GM19025 (cell line): ENCODE measurements around the gene DAAM2.

Source experiments
- ATAC-seq: cut with Tn5 transposase; IDR thresholded peaks from one replicate; pipeline ENCODE4 v1.9.1; 2021; ENCODE audit warnings: mild to moderate bottlenecking, low read depth, moderate library complexity; ENCODE audit not compliant: unreplicated experiment

The DAAM2 gene

DNA sequence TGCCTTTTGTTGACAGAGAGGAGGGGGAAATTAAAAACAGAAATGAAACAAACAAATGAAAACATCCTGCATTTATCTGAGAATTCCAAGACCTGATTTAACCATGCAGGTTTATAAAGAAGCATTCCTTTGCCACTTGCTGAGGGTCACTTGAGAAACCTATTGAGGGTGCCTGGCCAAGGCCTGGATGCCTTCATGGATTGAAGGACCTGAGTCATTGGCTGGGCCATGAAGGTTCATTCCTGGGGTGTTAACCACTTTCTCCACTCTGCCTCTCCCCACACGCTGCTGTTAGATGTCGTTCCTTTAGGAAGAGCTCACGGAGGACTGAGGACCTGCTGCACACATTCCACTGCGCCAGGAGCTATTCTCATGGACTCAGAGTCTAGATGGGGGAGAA lies 49.7 kb downstream of the DAAM2 start:
- ATAC-seq: no peak

- ATAC-seq: no peak
These were observed 51.3 kb downstream of the DAAM2 start for GRCh38 chr6:39843305-39844020.

GRCh38 chr6:39844866-39845265 lies 52.7 kb downstream of the DAAM2 start:
- no peak for ATAC-seq

DNA sequence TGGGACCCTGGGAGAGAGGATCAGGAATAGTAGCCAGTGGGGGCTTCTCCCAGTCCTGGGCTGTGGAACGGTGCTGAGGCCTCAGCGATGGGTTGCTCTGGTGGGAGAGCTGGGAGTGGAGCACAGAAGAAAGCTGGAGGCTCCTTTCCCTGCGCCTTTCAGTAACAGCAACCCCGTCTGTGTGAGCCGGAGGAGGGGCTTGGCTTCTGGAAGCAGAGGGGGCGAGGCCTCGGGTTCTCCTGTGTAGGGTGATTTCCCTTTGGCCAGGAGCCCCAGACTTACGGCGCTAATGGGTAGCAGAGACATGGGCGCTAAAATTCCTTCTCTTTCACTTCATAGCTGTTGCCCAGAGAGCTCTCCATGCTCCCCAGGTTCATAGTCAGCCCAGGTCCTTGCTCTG lies 55.0 kb downstream of the DAAM2 start:
- no peak for ATAC-seq

DNA sequence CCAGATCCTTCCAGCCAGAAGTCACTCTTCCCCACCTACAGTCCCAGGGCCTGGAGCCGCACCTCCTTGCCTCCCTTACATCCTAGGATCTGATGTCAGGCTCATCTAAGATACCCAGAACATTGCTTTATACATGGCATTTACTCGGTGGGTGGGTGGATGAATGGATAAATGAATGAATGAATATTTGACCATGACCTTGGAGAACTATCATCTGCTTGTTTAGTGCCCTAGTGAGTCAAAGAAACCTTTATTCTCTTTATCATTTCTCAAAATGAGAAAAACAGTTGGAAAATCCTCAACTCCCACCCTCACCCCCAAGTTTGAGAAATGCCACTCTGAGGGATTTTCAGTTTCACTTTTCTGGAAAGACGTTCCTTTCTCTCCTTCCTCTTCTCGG lies 56.0 kb downstream of the DAAM2 start:
- no peak for ATAC-seq

DNA sequence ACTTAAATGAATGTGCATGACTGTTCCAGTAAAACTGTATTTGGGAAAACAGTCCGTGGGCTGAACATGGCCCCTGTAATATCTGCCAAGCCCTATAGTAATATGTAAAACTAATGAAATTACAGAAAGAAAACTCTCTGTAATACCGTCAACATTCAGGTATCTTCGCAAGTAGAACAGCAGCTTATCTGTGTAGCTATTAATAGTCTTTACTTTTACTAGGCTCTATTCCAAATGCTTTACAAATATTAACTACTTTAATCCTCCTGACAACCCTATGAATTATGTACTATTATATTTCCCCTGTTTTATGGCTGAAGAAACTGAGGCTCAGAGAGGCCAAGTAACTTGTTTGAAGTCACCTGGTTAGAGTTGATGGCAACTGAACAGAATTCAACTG lies 57.1 kb downstream of the DAAM2 start:
- no peak for ATAC-seq

DNA sequence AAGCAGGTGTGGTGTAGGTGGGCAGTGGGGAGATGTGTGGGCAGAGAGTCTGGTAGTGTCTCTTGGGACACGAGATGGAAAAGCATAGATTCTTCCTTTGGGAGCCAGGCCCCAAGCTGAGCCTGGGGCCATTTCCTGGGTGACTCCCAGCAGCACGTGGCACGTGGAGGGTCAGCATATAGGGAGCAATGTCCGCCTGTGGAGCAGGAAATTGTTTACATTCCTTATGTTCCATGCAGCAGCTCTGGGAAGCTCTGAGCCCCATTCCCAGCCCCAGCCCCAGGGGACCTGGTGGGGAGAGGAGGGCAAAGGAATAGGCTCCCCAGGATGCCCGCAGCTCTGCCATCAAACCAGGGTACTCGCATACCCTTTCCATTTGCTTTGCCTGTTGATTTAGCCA lies 57.6 kb downstream of the DAAM2 start:
- ATAC-seq: no peak

DNA sequence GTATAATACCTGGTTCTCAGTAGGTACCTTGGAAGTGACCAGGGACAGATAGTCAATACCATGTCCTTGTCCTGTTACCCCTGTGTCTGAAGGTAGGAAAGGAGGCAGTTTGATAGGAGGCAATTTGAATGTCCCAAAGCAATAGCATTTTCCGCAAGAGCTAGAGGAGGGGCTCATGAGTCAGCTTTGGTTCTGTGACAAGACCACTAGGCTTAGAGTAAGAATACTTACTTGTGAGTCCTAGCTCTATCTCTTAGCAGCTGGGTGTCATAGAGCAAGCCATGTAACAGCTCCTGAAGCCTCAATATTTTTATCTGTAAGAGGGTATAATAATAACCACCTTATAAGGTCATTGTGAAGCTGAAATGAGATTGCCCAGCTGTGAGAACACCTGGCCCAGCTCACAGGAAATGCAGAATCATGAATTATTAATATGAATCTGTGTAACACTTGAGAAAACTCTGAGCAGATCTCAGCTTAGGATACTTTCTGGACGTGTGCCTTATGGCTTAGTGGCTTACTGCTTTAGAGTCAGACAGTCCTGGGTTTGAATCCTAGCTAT lies 58.6 kb downstream of the DAAM2 start:
- ATAC-seq: no peak

DNA sequence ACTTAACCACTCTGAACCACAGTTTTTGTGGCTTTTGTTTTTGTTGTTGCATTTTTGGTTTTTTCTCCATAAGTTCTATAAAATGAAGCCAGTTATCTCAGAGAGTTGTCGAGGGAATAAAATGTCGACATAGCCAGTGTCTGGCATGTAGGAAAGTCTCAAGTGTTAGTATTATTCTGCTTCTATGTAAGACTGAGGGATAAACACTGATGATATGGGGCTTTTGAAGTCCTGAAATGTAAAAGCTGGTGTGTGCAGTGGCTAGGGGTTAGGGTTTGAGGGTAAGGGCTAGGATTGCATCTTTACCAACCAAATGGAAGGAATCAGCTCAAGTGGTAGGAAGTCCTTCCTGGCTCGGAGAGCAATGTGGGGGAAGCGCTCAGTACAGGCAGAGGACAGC lies 59.2 kb downstream of the DAAM2 start:
- ATAC-seq: no peak

DNA sequence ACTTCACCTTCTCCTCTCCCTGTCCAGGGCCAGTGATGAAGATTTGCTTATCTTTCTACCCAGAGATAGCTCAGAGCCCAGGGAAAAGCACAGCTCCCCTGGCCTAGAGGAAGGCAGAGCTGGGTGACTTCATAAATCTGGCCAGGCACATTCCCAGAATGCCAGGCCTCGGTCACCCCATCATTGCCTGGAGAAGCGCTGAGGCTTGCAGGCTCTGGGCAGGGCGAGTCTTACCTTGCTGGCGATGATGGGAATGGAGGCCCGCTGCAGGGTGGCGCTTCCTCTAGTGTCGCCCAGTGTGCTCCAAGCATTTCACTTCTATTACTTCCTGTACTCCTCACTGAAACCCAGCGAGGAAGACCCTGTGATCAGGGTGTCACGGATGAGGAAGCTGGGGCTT lies 60.1 kb downstream of the DAAM2 start:
- no peak for ATAC-seq

DNA sequence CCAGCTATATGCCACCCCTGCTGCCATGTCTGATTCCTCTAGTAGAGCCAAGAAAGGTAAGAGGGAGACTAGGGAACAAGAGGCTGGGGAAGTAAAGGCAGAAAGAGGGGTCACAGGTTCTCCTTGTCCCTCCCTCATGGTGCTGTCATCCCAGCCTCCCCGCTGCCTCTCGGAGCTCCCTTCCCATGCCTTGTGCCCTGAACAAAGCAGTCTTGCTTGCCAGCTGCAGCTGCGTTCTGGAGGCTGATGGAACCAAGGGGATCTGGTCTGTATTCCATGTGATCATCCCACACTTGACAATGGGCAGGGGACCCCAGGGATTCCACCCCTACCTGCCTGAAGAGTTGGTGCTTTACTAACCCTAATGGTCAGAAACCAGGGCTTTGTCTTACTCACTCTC lies 61.4 kb downstream of the DAAM2 start:
- ATAC-seq: no peak

GRCh38 chr6:39855356-39855995 lies 63.3 kb downstream of the DAAM2 start:
- no peak for ATAC-seq

- ATAC-seq: no peak
These were observed 66.8 kb downstream of the DAAM2 start for GRCh38 chr6:39859025-39859424.

DNA sequence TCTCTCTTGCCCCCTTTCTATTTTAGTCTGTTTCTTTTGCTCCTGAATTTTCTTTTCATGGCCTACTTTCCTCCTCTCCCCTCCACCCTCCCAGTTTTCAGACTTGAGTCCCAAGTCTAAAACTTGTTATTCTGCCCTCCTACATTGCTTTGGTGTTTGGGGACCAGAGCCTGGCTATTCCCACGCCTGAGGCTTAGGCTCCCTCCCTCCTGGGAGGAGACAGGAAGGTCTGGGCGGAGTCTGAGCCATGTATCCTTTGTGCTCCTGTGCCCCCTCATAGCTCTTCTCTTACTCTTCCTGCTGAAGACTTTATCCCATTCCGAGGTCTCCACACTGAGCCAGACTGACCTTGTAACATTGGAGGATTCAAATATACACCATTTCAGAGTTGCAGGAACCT lies 69.5 kb downstream of the DAAM2 start:
- ATAC-seq: no peak

DNA sequence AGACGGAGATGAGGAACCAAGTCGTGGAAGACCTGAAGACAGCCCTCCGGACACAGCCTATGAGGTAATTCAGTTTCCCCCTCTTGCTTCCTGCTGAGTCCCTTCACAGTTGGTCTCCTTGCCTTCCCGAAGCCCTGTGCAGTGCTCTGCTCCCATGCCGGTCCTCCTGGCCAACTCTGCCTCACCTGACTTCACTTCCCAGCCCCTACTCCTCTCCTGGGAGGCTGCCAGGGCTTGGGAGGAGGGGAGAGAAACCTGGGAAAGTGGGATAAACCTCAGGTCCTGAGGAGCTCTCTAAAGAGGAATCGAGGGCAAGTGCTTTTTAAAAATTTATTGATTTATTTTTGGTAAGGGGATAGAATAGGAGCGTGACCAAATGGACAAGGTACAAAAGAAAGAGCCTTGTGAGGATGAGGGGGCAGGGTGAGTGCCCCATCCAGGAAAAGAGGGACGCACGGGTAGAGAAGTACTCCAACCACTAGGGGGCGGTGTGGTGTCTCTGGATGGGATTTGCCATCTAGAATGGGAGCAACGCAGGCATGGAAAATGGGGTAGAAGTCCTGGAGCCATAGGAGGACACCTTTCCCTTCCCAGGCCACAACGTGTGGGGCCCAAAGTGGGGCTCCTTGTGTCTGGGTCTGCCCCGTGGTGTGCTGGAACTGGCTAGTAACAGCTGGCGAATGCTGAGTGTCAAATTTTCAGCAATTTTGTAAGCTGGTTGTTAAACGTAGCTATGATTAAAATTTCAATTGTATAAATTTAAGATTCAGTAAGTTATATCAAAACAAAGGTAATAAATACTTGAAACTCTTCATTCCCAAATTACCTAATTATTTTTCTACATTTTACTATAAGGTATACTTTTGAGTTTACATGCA lies 73.1 kb downstream of the DAAM2 start:
- ATAC-seq: no peak

DNA sequence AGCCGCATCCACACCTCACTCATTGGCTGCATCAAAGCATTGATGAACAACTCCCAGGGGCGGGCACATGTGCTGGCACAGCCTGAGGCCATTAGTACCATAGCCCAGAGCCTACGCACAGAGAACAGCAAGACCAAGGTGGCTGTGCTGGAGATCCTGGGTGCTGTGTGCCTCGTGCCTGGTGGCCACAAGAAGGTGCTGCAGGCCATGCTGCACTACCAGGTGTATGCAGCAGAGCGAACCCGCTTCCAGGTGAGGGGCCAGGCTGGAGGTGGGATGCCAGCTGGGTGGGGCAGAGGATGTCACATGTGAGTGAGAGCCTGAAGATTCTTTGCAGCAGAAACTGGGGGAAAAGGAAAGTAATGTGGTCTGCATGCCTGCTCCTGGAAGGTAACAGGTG lies 75.4 kb downstream of the DAAM2 start:
- ATAC-seq: no peak

DNA sequence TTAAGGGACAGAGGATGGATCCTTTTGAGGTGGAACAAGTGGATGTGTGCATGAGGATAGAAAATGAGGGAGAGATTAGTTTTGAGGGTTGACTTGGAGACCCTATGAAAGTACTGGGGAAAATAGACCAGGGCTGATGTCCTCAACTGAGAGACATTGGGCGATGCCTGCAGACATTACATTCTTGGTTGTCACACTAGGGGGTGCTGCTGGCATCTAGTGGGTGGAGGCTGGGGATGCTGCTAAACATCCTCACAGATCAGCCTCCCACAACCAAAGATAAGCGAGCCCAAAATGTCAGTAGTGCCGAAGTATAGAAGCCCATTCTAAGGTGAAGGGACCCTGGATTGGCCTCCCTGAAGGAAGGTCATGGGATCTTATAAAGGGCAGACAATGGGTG lies 78.8 kb downstream of the DAAM2 start:
- no peak for ATAC-seq

DNA sequence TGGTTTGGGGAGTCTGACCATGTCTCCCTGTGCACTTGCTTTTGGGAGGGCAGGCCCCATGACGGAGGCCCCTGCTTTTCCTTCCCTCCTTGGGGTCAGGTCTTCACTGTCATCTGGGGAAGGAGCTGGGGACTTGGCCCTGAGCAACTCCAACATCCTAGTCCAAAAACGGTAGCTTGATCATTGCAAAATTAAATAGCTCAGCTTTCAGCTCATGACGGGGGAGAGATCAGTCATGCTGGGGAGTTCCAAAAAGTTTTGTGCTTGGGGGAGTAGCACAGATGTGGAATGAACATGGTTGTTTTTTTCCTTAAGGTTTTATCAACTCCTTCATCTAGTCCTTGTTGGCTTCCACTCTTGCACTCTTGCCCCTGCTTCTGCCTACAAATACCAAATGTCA lies 81.3 kb downstream of the DAAM2 start:
- ATAC-seq: no peak

- ATAC-seq: no peak
These were observed 83.9 kb downstream of the DAAM2 start for GRCh38 chr6:39876111-39876510.

DNA sequence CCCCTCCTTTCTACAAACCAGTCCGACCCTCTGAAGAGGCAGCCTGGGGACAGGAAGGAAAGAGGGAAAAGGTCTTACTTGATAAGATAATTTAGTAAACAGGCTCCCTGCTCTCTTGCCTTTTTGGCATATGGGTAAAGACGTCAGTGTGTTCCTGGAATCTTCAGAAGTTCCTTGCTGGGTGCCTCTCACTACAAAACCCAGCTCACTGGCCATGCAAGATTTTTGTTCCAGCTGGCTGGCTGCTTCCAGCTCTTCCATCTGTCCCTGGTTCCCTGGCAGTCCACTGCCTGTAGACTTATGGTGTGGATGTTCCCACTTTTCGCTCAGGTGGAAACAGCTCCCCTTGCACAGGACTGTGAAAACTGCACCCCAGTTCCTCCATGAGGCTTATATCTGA lies 84.7 kb downstream of the DAAM2 start:
- no peak for ATAC-seq

DNA sequence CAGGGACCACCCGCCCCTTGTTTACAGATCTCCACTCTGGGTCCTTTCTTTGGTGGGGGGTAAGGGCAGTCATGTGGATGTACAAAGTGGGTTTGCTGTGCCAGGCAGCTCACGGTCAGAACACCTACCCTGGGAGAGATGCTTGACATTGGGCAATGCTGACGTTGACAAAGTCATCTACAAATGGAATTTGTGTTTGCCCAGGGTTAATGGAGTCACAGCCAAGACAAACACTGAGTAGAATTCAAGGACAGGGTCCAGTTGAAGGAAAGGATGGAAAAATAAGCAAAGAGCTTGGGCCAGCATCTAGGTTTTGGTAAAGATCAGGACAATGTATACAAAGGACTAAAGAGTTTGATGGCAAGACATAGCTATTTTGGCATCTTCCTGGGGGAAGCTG lies 87.4 kb downstream of the DAAM2 start:
- ATAC-seq: no peak
